Measurements from ENCODE around the gene SLC4A2. TPM values are rescaled to one million over a fixed set of nuclear protein-coding genes. Genes with fewer than 3 reads are reported as not detected.

SLC4A2 gene
- total and polyA plus RNA-seq, 2 of the 8 experiments (the other 6 are each of a cell fraction or from before 2014, with no cell fraction given) = 72.6 to 147 TPM

DNA sequence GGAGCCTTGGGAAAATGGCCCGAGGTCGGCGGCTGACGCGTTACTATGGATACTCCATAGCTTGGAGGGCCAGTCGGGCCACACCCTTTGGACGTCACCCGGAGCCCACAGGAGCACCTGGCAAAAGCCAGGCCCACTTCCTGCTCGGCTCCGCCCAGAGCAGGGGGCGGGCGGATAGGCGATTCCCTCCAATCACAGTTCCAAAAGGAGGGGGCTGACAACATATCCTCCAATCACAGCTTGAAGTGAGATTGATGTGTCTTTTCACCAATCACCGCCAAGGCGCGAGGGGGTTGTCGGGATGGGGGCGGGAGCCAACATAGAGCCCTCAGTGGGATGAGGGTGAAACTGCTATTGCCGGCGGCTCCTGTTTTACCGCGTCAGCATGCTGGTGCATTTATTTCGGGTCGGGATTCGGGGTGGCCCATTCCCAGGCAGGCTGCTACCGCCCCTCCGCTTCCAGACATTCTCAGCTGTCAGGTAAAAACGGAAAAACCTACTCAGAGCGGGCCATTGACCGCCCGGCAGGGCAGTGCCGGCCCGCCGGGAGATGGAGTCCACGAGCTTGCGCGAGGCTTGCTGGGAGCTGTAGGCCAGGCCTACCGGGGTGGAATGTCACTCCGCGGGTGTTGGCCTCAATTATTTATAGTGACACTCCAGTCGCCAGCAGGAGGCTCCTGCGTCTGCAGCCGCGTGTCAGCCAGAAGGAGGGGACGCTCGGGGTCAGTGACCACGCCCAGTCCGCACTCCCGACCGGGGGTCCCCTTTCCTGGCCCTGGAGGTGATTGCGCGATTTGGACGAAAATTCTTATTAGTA lies 31.1 kb upstream of the SLC4A2 start, which contains the start of gene ABCB8 (continued):
- TF ChIP-seq, protein P1, sequence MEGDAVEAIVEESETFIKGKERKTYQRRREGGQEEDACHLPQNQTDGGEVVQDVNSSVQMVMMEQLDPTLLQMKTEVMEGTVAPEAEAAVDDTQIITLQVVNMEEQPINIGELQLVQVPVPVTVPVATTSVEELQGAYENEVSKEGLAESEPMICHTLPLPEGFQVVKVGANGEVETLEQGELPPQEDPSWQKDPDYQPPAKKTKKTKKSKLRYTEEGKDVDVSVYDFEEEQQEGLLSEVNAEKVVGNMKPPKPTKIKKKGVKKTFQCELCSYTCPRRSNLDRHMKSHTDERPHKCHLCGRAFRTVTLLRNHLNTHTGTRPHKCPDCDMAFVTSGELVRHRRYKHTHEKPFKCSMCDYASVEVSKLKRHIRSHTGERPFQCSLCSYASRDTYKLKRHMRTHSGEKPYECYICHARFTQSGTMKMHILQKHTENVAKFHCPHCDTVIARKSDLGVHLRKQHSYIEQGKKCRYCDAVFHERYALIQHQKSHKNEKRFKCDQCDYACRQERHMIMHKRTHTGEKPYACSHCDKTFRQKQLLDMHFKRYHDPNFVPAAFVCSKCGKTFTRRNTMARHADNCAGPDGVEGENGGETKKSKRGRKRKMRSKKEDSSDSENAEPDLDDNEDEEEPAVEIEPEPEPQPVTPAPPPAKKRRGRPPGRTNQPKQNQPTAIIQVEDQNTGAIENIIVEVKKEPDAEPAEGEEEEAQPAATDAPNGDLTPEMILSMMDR (IDR thresholded peaks at IDR 0.05; ENCODE audit: control extremely low read depth in 1 of 3, insufficient read depth in 1 of 3, low read depth in 1 of 3, low read length in 3 of 3) = peak; percentile 23 to 43 (median 30)
- TF ChIP-seq SUZ12 (IDR thresholded peaks at IDR 0.05; ENCODE audit: low read length) (no peak), SRF (IDR thresholded peaks at IDR 0.05; ENCODE audit: low read depth, low read length) (no peak), SIN3A (conservative IDR thresholded peaks at IDR 0.05 in 1 of 2, IDR thresholded peaks at IDR 0.05 in 1 of 2; ENCODE audit: low read depth in 1 of 2, low read length in 2 of 2) (peak in 1 of 2 experiments; percentile 73; a peak in 2 of 4 replicates), TAF1 (IDR thresholded peaks at IDR 0.05; ENCODE audit: low read depth, low read length) (no peak; the same call in 1 of the 2 replicates), RAD21 (IDR thresholded peaks at IDR 0.05 in 1 of 2, conservative IDR thresholded peaks at IDR 0.05 in 1 of 2; ENCODE audit: low read depth in 2 of 2, low read length in 2 of 2) (peak; percentile 21 to 51; a peak in 3 of 4 replicates), CHD1 (IDR thresholded peaks at IDR 0.05; ENCODE audit: low read depth, low read length) (no peak), BCL11A (IDR thresholded peaks at IDR 0.05; ENCODE audit: low read depth in 2 of 2, low read length in 2 of 2) (no peak), CREB1 (IDR thresholded peaks at IDR 0.05) (peak; percentile 75), ZNF274 (IDR thresholded peaks at IDR 0.05; ENCODE audit: borderline replicate concordance, extremely low read depth, low read length) (no peak), JUND (IDR thresholded peaks at IDR 0.05; ENCODE audit: low read length) (no peak), SIX5 (IDR thresholded peaks at IDR 0.05; ENCODE audit: low read depth, low read length) (peak; percentile 64), ATF2 (IDR thresholded peaks at IDR 0.05; ENCODE audit: low read length) (no peak), KDM4A (IDR thresholded peaks at IDR 0.05; ENCODE audit: low read depth, low read length, severe bottlenecking) (peak; percentile 55), SP2 (IDR thresholded peaks at IDR 0.05; ENCODE audit: low read length) (peak; percentile 93), BRCA1 (IDR thresholded peaks at IDR 0.05; ENCODE audit: low read depth, low read length) (no peak)
- TF ChIP-seq, protein P2, sequence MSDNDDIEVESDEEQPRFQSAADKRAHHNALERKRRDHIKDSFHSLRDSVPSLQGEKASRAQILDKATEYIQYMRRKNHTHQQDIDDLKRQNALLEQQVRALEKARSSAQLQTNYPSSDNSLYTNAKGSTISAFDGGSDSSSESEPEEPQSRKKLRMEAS (IDR thresholded peaks at IDR 0.05) = peak; percentile 83
- TF ChIP-seq, protein P3, sequence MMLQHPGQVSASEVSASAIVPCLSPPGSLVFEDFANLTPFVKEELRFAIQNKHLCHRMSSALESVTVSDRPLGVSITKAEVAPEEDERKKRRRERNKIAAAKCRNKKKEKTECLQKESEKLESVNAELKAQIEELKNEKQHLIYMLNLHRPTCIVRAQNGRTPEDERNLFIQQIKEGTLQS (IDR thresholded peaks at IDR 0.05; ENCODE audit: insufficient read depth, low read depth, low read length) = no peak

All from H1 (cell line).